ENCODE data around the gene C1R. TPM values are rescaled to one million over a fixed set of nuclear protein-coding genes. Genes with fewer than 3 reads are reported as not detected.
A peak's percentile ranks its signal among the peaks of the same experiment; 100 is the strongest.

Gene C1R
- 100 to 1,000 TPM; 191 to 467 TPM for total RNA-seq

GRCh38 chr12:7092229-7092985 is at the start of gene C1R:
Gene C1R, minus strand, starts transcription at chr12:7092445. Its CDS starts 57 bp downstream, at chr12:7092388.
- peaks cover 0 to 32% of the 10 kb centered on the region in 2 donors for H3K4me1 ChIP-seq
- H3K27me3 ChIP-seq = no peaks in the 10 kb centered on the region
- peak; percentile 90 for DNase-seq (ENCODE audit: low spot score)
- H3K9me3 ChIP-seq = no peaks in the 10 kb centered on the region
- peak within 1 kb of the TSS; percentile 35 to 50 for H3K4me3 ChIP-seq
- H3K27ac ChIP-seq = peak within 1 kb of the TSS; percentile 67 to 74
- TF ChIP-seq, protein P1, sequence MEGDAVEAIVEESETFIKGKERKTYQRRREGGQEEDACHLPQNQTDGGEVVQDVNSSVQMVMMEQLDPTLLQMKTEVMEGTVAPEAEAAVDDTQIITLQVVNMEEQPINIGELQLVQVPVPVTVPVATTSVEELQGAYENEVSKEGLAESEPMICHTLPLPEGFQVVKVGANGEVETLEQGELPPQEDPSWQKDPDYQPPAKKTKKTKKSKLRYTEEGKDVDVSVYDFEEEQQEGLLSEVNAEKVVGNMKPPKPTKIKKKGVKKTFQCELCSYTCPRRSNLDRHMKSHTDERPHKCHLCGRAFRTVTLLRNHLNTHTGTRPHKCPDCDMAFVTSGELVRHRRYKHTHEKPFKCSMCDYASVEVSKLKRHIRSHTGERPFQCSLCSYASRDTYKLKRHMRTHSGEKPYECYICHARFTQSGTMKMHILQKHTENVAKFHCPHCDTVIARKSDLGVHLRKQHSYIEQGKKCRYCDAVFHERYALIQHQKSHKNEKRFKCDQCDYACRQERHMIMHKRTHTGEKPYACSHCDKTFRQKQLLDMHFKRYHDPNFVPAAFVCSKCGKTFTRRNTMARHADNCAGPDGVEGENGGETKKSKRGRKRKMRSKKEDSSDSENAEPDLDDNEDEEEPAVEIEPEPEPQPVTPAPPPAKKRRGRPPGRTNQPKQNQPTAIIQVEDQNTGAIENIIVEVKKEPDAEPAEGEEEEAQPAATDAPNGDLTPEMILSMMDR (IDR thresholded peaks at IDR 0.05) = peak; percentile 86 to 90
- H3K36me3 ChIP-seq = no peaks in the 10 kb centered on the region

- H3K36me3 ChIP-seq = no peaks in the 10 kb centered on the region
- H3K4me3 ChIP-seq = no peak overlapping the region
- H3K4me1 ChIP-seq = no peaks in the 10 kb centered on the region
- no peak for DNase-seq (ENCODE audit: low spot score)
- TF ChIP-seq, protein P1 (IDR thresholded peaks at IDR 0.05) = no peak
- no peak overlapping the region for H3K27ac ChIP-seq
- H3K9me3 ChIP-seq = no peaks in the 10 kb centered on the region
- no peaks in the 10 kb centered on the region for H3K27me3 ChIP-seq
Measured at GRCh38 chr12:7141351-7142005, 49.2 kb upstream of the C1R start.

- H3K36me3 ChIP-seq = no peaks in the 10 kb centered on the region
- H3K9me3 ChIP-seq = no peaks in the 10 kb centered on the region
- TF ChIP-seq, protein P1 (IDR thresholded peaks at IDR 0.05) = no peak
- no peaks in the 10 kb centered on the region for H3K27me3 ChIP-seq
- no peak for DNase-seq (ENCODE audit: low spot score)
- H3K4me1 ChIP-seq = no peaks in the 10 kb centered on the region
- no peak overlapping the region for H3K4me3 ChIP-seq
- H3K27ac ChIP-seq = no peak overlapping the region
Measured at GRCh38 chr12:7139200-7139599, 47.0 kb upstream of the C1R start.

DNA sequence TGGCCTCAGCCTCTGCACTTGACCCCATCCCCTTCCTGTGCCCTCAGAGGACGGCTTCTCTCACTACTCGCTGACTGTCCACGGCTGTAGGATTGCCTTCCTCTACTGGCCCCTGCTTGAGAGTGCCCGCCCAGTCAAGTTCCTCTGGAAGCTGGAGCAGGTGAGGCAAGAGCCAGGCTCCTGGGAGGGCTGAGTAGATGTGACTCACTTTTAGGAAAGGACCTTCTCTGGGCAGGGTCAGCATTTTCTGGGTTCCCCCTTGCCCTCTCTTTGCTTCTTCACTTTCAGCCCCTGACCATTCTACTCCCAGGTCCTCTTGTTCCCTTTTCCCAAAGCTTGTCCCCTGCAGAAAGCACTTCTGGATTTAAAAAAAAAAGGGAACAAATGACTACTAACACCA is 45.7 kb upstream of the C1R start:
- no peak overlapping the region for H3K27ac ChIP-seq
- TF ChIP-seq, protein P1 (IDR thresholded peaks at IDR 0.05) = no peak
- H3K4me1 ChIP-seq = no peaks in the 10 kb centered on the region
- H3K27me3 ChIP-seq = no peaks in the 10 kb centered on the region
- H3K4me3 ChIP-seq = no peak overlapping the region
- no peaks in the 10 kb centered on the region for H3K9me3 ChIP-seq
- DNase-seq (ENCODE audit: low spot score) = no peak
- no peaks in the 10 kb centered on the region for H3K36me3 ChIP-seq

- DNase-seq (ENCODE audit: low spot score) = no peak
Measured at GRCh38 chr12:7136676-7137075, 44.4 kb upstream of the C1R start.

More at GRCh38 chr12:7136676-7137075, 44.4 kb upstream of the C1R start:
- Histone ChIP-seq H3K36me3 (no peaks in the 10 kb centered on the region), H3K27ac (no peak overlapping the region), H3K4me3 (no peak overlapping the region), H3K9me3 (no peaks in the 10 kb centered on the region), H3K4me1 (no peaks in the 10 kb centered on the region), H3K27me3 (no peaks in the 10 kb centered on the region)
- TF ChIP-seq, protein P1 (IDR thresholded peaks at IDR 0.05) = no peak

All from right atrium auricular region (tissue), 2 donors.